GM13977 (cell line): ENCODE data around the gene MPDZ.

ENCODE experiments used
- DNase-seq: peaks from one replicate; pipeline ENCODE4 v3.0.0; 2012; ENCODE audit warnings: low spot score
- CTCF ChIP-seq: IDR thresholded peaks from 2 replicates; pipeline ENCODE4 v1.5.1; 2012; ENCODE audit warnings: mild to moderate bottlenecking, control low read depth; ENCODE audit not compliant: insufficient read depth; ENCODE audit errors: extremely low read depth, missing control alignments
- in situ Hi-C: fragments of 300-500 bp; cut with MboI; formaldehyde crosslinking; loops from one replicate; pipeline ENCODE4 v1.12.0; 2022; ENCODE audit warnings: low sequenced_read_pairs, low pct_unique_long_range_greater_than_20kb, mixed read lengths, inconsistent platforms; ENCODE audit not compliant: unreplicated experiment

MPDZ gene

DNA sequence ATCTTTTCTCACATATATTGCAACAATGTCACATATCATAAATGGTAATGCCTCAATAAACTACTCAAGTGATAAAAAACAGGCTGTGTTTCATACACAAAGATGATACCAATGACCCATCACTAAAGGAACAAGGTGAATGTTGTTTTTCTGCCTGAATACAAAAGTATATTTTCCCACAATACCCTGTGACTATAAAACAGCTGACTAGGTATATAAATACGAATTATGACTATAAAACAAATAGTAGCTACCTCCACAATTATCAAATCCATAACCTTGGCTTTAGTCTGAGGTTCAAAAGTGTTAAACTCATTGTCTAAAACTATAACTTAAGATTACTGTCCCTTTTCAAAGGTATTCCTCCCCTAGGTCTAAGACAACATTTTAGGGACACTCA is 58.7 kb downstream of the MPDZ start:
- DNase-seq, result no peak
- in situ Hi-C loops, result no loop called here
- TF ChIP-seq CTCF, result no peak

DNA sequence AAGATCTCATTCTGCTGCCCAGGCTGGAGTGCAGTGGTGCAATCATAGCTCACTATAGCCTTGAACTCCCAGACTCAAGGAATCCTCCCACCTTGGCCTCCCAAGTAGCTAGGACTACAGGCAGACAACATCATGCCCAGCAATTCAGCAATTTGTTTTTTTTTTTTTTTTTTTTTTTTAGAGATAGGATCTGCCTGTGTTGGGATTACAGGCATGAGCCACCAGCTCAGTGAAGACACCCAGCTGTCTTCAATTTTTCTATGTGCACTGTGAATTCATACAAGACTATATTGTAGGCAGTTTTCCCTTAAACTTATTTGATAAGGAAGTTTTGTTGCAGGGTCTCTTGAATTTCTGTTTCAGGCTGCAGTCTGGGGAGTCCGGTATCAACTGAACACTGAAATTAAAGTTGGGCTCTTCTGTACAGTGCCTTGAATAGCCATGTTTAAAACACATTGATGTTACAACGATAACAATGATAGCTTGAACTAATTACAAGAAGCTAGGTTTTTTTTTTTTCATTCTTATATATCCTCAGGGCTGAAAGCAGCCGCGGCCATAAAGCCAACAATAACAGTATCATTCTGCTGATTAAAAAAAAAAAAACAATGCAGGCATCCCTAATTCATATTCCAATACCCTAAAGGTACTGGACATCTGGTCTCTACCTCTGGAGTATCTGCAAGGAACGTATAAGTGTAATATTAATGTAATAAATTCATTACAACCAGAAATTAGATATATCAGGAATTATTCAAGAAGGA is 63.5 kb downstream of the MPDZ start:
- TF ChIP-seq CTCF, result no peak
- DNase-seq, result no peak
- in situ Hi-C loops, result no loop called here

GRCh38 chr9:13213998-13214397 is 65.5 kb downstream of the MPDZ start:
- no peak for DNase-seq
- TF ChIP-seq CTCF, result no peak
- in situ Hi-C loops, result no loop called here

GRCh38 chr9:13213337-13213736 is 66.2 kb downstream of the MPDZ start:
- TF ChIP-seq CTCF, result no peak
- no peak for DNase-seq
- in situ Hi-C loops, result no loop called here

DNA sequence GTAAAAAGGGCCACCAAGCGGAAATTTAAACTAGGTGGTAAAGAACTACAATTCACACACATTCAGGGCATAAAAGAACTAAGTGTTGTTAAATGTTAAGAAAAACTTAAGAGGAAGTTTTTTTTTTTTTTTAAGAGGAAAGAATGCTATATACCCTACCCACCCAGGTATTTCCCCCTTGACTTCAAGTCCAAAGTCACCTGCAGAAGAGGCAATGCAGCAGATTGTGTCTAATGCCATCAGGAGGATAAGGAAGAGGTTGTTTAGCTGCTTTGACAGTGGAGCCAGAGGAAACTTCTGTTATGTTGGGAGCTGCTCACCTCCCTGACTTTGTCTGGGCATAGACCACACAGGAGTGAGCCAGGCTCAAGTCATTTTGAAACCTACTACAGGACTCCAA is 69.2 kb downstream of the MPDZ start:
- TF ChIP-seq CTCF, result no peak
- DNase-seq, result no peak
- in situ Hi-C loops, result no loop called here

DNA sequence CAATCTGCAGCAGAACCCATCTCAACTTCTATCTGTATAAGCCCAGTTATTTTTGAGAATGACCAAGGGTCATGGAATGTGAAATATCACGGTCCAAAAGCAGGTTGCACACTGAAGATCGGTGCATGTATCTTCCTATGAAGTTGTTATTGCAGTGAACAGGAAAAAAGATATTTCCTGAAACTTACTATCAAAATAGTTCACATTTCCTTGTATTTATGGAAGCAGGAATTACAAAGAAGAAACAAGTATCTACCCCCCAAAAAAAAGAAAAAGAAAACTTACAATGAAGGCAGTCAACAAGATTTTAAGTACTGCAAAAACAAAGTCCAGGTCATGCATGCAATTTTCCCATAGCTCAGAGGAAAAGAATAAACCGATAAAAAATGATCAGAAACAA is 70.0 kb downstream of the MPDZ start:
- in situ Hi-C loops, result no loop called here
- DNase-seq, result no peak
- TF ChIP-seq CTCF, result no peak

DNA sequence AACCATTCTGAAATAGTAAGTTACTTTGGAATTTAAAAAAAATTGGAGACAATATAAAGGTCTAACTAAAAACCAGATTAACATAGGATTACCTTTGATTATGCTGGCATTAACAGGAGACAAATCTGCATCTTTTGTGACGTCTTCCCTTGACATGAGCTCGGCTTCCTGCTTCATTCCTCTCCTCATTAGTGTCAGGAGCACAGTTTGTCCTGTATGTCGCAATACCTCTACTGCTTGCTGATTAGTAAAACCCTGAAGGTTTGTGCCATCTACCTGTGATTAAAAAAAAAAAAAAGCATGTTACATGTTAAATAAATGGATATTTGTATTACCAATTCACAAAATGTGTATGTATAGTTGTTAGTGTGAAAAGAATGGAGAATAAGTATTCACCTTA is 73.7 kb downstream of the MPDZ start:
- no peak for DNase-seq
- TF ChIP-seq CTCF, result no peak
- in situ Hi-C loops, result no loop called here
